SK-N-SH (cell line): ENCODE results near the gene PDS5A. TPM values are rescaled to one million over a fixed set of nuclear protein-coding genes. Genes with fewer than 3 reads are reported as not detected.

Source experiments
- CTCF ChIA-PET: fragments of 300-600, 350-600 bp; formaldehyde crosslinking; extraction: SDS; loops from one replicate; lab custom pipeline; 2021; lab: Yijun Ruan, JAX
- POLR2A ChIA-PET: fragments of 350-600 bp; sonication (Branson Sonifier 250); formaldehyde crosslinking; extraction: SDS; loops from one replicate; lab custom pipeline; 2020; ENCODE audit warnings: antibody characterized with exemption, inconsistent platforms; lab: Yijun Ruan, JAX
- DNase-seq: peaks from one replicate; pipeline ENCODE4 v3.0.0; 2012
- H2AFZ ChIP-seq: fragments of 200-600 bp; sonication (generic); 2 replicates; pipeline ENCODE4 v1.8.1; 2016; ENCODE audit warnings: antibody characterized with exemption, mild to moderate bottlenecking, low read depth
- H3F3A ChIP-seq: fragments of 200-600 bp; sonication (generic); replicated peaks from 2 replicates; pipeline ENCODE3; 2016; ENCODE audit warnings: antibody characterized with exemption, mild to moderate bottlenecking; ENCODE audit not compliant: insufficient read depth
- H3K27ac ChIP-seq, 2 experiments: fragments of 200-500 bp in 1 of 2; fragments of 200-600 bp in 1 of 2; sonication (Bioruptor generic) in 1 of 2; sonication (generic), shearing (Covaris generic) in 1 of 2; 2 replicates each; pipeline versions ENCODE4 v1.5.1 to v1.6.1; 2014 to 2016; ENCODE audit warnings: low read depth in 2 of 2, inconsistent platforms in 1 of 2, low read length in 1 of 2, mild to moderate bottlenecking in 1 of 2, mixed read lengths in 1 of 2
- H3K27me3 ChIP-seq: fragments of 200-600 bp; sonication (generic), shearing (Covaris generic); 2 replicates; pipeline ENCODE4 v1.6.1; 2016; ENCODE audit warnings: mixed run types; ENCODE audit not compliant: insufficient read depth
- H3K36me3 ChIP-seq, 2 experiments: fragments of 200-500 bp in 1 of 2; fragments of 200-600 bp in 1 of 2; sonication (Bioruptor generic) in 1 of 2; sonication (generic) in 1 of 2; replicated peaks in 1 of 2; 2 replicates each; pipeline versions ENCODE3 to v1.5.1; 2014 to 2016; ENCODE audit warnings: low read length in 1 of 2, mild to moderate bottlenecking in 1 of 2; ENCODE audit not compliant: insufficient read depth in 2 of 2, control insufficient read depth in 1 of 2
- H3K4me1 ChIP-seq, 2 experiments: fragments of 200-500 bp in 1 of 2; fragments of 200-600 bp in 1 of 2; sonication (Bioruptor generic) in 1 of 2; sonication (generic), shearing (Covaris generic) in 1 of 2; 2 replicates each; pipeline versions ENCODE4 v1.5.1 to v1.6.1; 2014 to 2016; ENCODE audit warnings: low read depth in 1 of 2, low read length in 1 of 2, mixed run types in 1 of 2; ENCODE audit not compliant: insufficient read depth in 2 of 2, control insufficient read depth in 1 of 2
- H3K4me2 ChIP-seq: fragments of 200-600 bp; sonication (generic), shearing (Covaris generic); 2 replicates; pipeline ENCODE4 v1.6.1; 2017; ENCODE audit warnings: mixed run types
- H3K4me3 ChIP-seq, 2 experiments: fragments of 200-500 bp in 1 of 2; fragments of 200-600 bp in 1 of 2; sonication (Bioruptor generic) in 1 of 2; sonication (generic), shearing (Covaris generic) in 1 of 2; 2 replicates each; pipeline versions ENCODE4 v1.5.1 to v1.8.1; 2014 to 2016; ENCODE audit warnings: low read depth in 2 of 2, inconsistent platforms in 1 of 2, low read length in 1 of 2, mild to moderate bottlenecking in 1 of 2, mixed read lengths in 1 of 2, moderate library complexity in 1 of 2
- H3K79me2 ChIP-seq: fragments of 200-600 bp; sonication (generic); 2 replicates; pipeline ENCODE4 v1.8.1; 2017; ENCODE audit warnings: mild to moderate bottlenecking; ENCODE audit not compliant: insufficient read depth
- H3K9ac ChIP-seq: fragments of 200-600 bp; sonication (generic); 2 replicates; pipeline ENCODE4 v1.6.1; 2017; ENCODE audit warnings: mixed run types
- H3K9me2 ChIP-seq: fragments of 200-600 bp; sonication (generic); 2 replicates; pipeline ENCODE4 v1.6.1; 2017; ENCODE audit warnings: mixed run types
- H3K9me3 ChIP-seq: fragments of 200-600 bp; sonication (generic); 2 replicates; pipeline ENCODE4 v1.6.1; 2017; ENCODE audit warnings: mixed run types, mild to moderate bottlenecking, moderate library complexity
- H4K20me1 ChIP-seq: fragments of 200-600 bp; sonication (generic); 2 replicates; pipeline ENCODE4 v1.6.1; 2017; ENCODE audit warnings: mild to moderate bottlenecking, mixed run types; ENCODE audit not compliant: insufficient read depth
- CHD2 ChIP-seq: fragments of 150-350 bp; IDR thresholded peaks from 2 replicates; pipeline ENCODE4 v1.6.1; 2018; ENCODE audit warnings: low read length; ENCODE audit not compliant: partially characterized antibody
- CTCF ChIP-seq: fragments of 200-600 bp; sonication (generic); IDR thresholded peaks from 2 replicates; pipeline ENCODE4 v1.6.1; 2017; ENCODE audit warnings: antibody characterized with exemption, mild to moderate bottlenecking, moderate library complexity
- EP300 ChIP-seq, 2 experiments: IDR thresholded peaks; 2 replicates each; pipeline versions ENCODE4 v1.4.0 to v1.6.1; 2012; ENCODE audit warnings: borderline replicate concordance in 1 of 2, low read depth in 1 of 2, low read length in 1 of 2
- FOXM1 ChIP-seq: IDR thresholded peaks from 2 replicates; pipeline ENCODE4 v1.4.0; 2012; ENCODE audit warnings: low read depth, mild to moderate bottlenecking
- JUND ChIP-seq: IDR thresholded peaks from 2 replicates; pipeline ENCODE4 v1.4.0; 2012
- MEF2A ChIP-seq: IDR thresholded peaks from 2 replicates; pipeline ENCODE4 v1.4.0; 2012; ENCODE audit warnings: low read depth, borderline replicate concordance
- MXI1 ChIP-seq: IDR thresholded peaks from 2 replicates; pipeline ENCODE4 v1.6.1; 2012; ENCODE audit warnings: mild to moderate bottlenecking, low read depth, low read length, improper control_type of control experiment
- PBX3 ChIP-seq: IDR thresholded peaks from 2 replicates; pipeline ENCODE4; 2012
- WGBS: methylation state at CpG from one replicate; pipeline ENCODE4 v1.1.6; 2017; ENCODE audit warnings: low lambda C conversion rate; 5-methylcytosine and 5-hydroxymethylcytosine counted together
- polyA plus RNA-seq, 3 experiments: library from polyadenylated mRNA; depleted of rRNA; stranded (reverse); fragments of >200 nt; gene quantifications; 2 replicates each; pipeline ENCODE4 v1.2.3, GENCODE V29; 2012
- TF ChIP-seq, protein P1 (sequence below): IDR thresholded peaks from 2 replicates; pipeline ENCODE4 v1.4.0; 2012; ENCODE audit warnings: low read depth

PDS5A gene
- polyA plus RNA-seq, 1 of the 3 experiments (the other 2 are of a cell fraction): 14.1 TPM

- H4K20me1 ChIP-seq: peaks cover 9% of the 10 kb centered on the region; the same call in 1 of the 2 replicates
- peaks cover 0 to 18% of the 10 kb centered on the region in 2 experiments; a peak in 1 of 4 replicates for H3K4me1 ChIP-seq
- H3K9ac ChIP-seq: no peak overlapping the region
- no peak overlapping the region for H3K27ac ChIP-seq
- peaks cover 11% of the 10 kb centered on the region for H3F3A ChIP-seq
- WGBS: 96% methylated on average over 9 of the region's 9 CpGs
- no peak overlapping the region for H2AFZ ChIP-seq
- CTCF ChIA-PET: interaction anchor here (2.2 kb wide), 1 partner anchor 8 kb away, joined by 7 read pairs; no protein-coding TSS in a partner anchor
- no peak for TF ChIP-seq CHD2
- no peaks in the 10 kb centered on the region for H3K27me3 ChIP-seq
- H3K79me2 ChIP-seq: peaks cover 3% of the 10 kb centered on the region; the same call in 1 of the 2 replicates
- no peak overlapping the region for H3K4me2 ChIP-seq
- no peak for DNase-seq
- H3K9me2 ChIP-seq: no peaks in the 10 kb centered on the region
- no peak overlapping the region for H3K4me3 ChIP-seq
- peaks cover 5 to 30% of the 10 kb centered on the region in 2 experiments for H3K36me3 ChIP-seq
- POLR2A ChIA-PET: no interaction called here
- H3K9me3 ChIP-seq: no peaks in the 10 kb centered on the region
Observed at GRCh38 chr4:39821951-39822350, 155.8 kb downstream of the PDS5A start.

- Histone ChIP-seq H2AFZ (no peak overlapping the region), H3K79me2 (peaks cover 3% of the 10 kb centered on the region; the same call in 1 of the 2 replicates), H3K27me3 (no peaks in the 10 kb centered on the region), H3K4me2 (no peak overlapping the region), H3K9me3 (no peaks in the 10 kb centered on the region), H3F3A (peaks cover 10% of the 10 kb centered on the region), H3K4me3 (no peak overlapping the region), H3K9ac (no peak overlapping the region), H4K20me1 (no peaks in the 10 kb centered on the region; the same call in 1 of the 2 replicates), H3K36me3 (peaks cover 5 to 23% of the 10 kb centered on the region in 2 experiments), H3K4me1 (peaks cover 0 to 11% of the 10 kb centered on the region in 2 experiments; a peak in 2 of 4 replicates), H3K9me2 (no peaks in the 10 kb centered on the region), H3K27ac (no peak overlapping the region)
- 94% methylated on average over 5 of the region's 5 CpGs for WGBS
- TF ChIP-seq, protein P1, sequence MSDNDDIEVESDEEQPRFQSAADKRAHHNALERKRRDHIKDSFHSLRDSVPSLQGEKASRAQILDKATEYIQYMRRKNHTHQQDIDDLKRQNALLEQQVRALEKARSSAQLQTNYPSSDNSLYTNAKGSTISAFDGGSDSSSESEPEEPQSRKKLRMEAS: no peak
- ChIA-PET POLR2A (no interaction called here), CTCF (interaction anchor here (2.2 kb wide), 1 partner anchor 10 kb away, joined by 7 read pairs; no protein-coding TSS in a partner anchor)
- DNase-seq: no peak
Observed at GRCh38 chr4:39820186-39820585, 157.5 kb downstream of the PDS5A start.

GRCh38 chr4:39818646-39819045 is 159.1 kb downstream of the PDS5A start:
- no peak for TF ChIP-seq CTCF
- TF ChIP-seq PBX3: no peak
- TF ChIP-seq JUND: no peak
- TF ChIP-seq EP300 (IDR thresholded peaks at IDR 0.05; ENCODE audit: borderline replicate concordance in 1 of 2, low read depth in 1 of 2, low read length in 1 of 2): no peak
- TF ChIP-seq MEF2A: no peak
- no peak for TF ChIP-seq MXI1
- no peak for TF ChIP-seq FOXM1
- H2AFZ ChIP-seq: no peak overlapping the region
- H3K36me3 ChIP-seq: peaks cover 0 to 10% of the 10 kb centered on the region in 2 experiments
- no peaks in the 10 kb centered on the region for H3K27me3 ChIP-seq
- no peak overlapping the region for H3K9ac ChIP-seq
- no peaks in the 10 kb centered on the region for H4K20me1 ChIP-seq
- peaks cover 0 to 11% of the 10 kb centered on the region in 2 experiments; a peak in 2 of 4 replicates for H3K4me1 ChIP-seq
- ChIA-PET CTCF (interaction anchor here (1.1 kb wide), 1 partner anchor 9 kb away, joined by 3 read pairs; no protein-coding TSS in a partner anchor), POLR2A (interaction anchor here (0.6 kb wide), 2 partner anchors 52 to 321 kb away, joined by 3 read pairs; no protein-coding TSS in a partner anchor)
- 77% methylated on average over 5 of the region's 5 CpGs for WGBS
- H3K9me3 ChIP-seq: no peaks in the 10 kb centered on the region
- H3K79me2 ChIP-seq: no peaks in the 10 kb centered on the region
- DNase-seq: no peak
- peaks cover 12% of the 10 kb centered on the region for H3F3A ChIP-seq
- H3K27ac ChIP-seq: no peak overlapping the region
- no peaks in the 10 kb centered on the region for H3K9me2 ChIP-seq
- no peak overlapping the region for H3K4me3 ChIP-seq
- H3K4me2 ChIP-seq: no peak overlapping the region
